ENCODE measurements around the gene HYOU1. TPM values are rescaled to one million over a fixed set of nuclear protein-coding genes. Genes with fewer than 3 reads are reported as not detected.
A peak's percentile ranks its signal among the peaks of the same experiment; 100 is the strongest.

The HYOU1 gene
- total and polyA plus RNA-seq, 2 experiments from 2014 or later, result 48.2 to 229 TPM

GRCh38 chr11:119091966-119092879 is 35.2 kb upstream of the HYOU1 start:
- H3K27ac Mint-ChIP-seq, result peak overlapping the region; percentile 56; the same call in 1 of the 2 replicates
- Histone ChIP-seq H3K27ac (ENCODE audit: low read depth) (peak overlapping the region; percentile 76), H3K36me3 (ENCODE audit: insufficient read depth) (peaks cover 10% of the 10 kb centered on the region), H3F3A (replicated peaks; ENCODE audit: low read depth) (peaks cover 40% of the 10 kb centered on the region), H3K4me3 (peak overlapping the region; percentile 96), H3K4me1 (ENCODE audit: insufficient read depth) (peaks cover 14% of the 10 kb centered on the region; the same call in 1 of the 2 replicates), H3K4me2 (peak overlapping the region; percentile 100), H4K20me1 (replicated peaks; ENCODE audit: insufficient read depth) (peaks cover 29% of the 10 kb centered on the region; the same call in 1 of the 2 replicates), H3K79me2 (replicated peaks; ENCODE audit: insufficient read depth) (peaks cover 34% of the 10 kb centered on the region), H3K27me3 (ENCODE audit: insufficient read depth) (no peaks in the 10 kb centered on the region), H2AFZ (no peak overlapping the region), H3K9me2 (ENCODE audit: insufficient read depth) (no peaks in the 10 kb centered on the region)
- H3K9me3 Mint-ChIP-seq, result no peaks in the 10 kb centered on the region; the same call in 2 of the 3 replicates
- H3K27me3 Mint-ChIP-seq (ENCODE audit: insufficient read depth, low read depth, poor library complexity), result peaks cover 28% of the 10 kb centered on the region
- DNase-seq (ENCODE audit: low spot score) (no peak), ATAC-seq (no peak)
- H3K4me1 Mint-ChIP-seq, result peaks cover 10% of the 10 kb centered on the region
- no peak for TF ChIP-seq EZH2 (IDR thresholded peaks at IDR 0.05; ENCODE audit: low read depth, unreplicated experiment)
- no peak for TF ChIP-seq NANOG (IDR thresholded peaks at IDR 0.05; ENCODE audit: borderline replicate concordance)
- TF ChIP-seq POLR2AphosphoS5 (IDR thresholded peaks at IDR 0.05; ENCODE audit: low read depth), result no peak; the same call in 1 of the 2 replicates
- TF ChIP-seq EZH2phosphoT487 (IDR thresholded peaks at IDR 0.05; ENCODE audit: unreplicated experiment), result no peak
- TF ChIP-seq JUNB (IDR thresholded peaks at IDR 0.05; ENCODE audit: unreplicated experiment), result no peak
- TF ChIP-seq, protein P1, sequence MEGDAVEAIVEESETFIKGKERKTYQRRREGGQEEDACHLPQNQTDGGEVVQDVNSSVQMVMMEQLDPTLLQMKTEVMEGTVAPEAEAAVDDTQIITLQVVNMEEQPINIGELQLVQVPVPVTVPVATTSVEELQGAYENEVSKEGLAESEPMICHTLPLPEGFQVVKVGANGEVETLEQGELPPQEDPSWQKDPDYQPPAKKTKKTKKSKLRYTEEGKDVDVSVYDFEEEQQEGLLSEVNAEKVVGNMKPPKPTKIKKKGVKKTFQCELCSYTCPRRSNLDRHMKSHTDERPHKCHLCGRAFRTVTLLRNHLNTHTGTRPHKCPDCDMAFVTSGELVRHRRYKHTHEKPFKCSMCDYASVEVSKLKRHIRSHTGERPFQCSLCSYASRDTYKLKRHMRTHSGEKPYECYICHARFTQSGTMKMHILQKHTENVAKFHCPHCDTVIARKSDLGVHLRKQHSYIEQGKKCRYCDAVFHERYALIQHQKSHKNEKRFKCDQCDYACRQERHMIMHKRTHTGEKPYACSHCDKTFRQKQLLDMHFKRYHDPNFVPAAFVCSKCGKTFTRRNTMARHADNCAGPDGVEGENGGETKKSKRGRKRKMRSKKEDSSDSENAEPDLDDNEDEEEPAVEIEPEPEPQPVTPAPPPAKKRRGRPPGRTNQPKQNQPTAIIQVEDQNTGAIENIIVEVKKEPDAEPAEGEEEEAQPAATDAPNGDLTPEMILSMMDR (conservative IDR thresholded peaks at IDR 0.05; ENCODE audit: low read depth in 2 of 2), result no peak
- no peak for TF ChIP-seq ZNF331 (CRISPR knock-in tag; IDR thresholded peaks at IDR 0.05; ENCODE audit: low read depth)
- no peak for TF ChIP-seq ETS1 (IDR thresholded peaks at IDR 0.05)
- TF ChIP-seq, protein P2, sequence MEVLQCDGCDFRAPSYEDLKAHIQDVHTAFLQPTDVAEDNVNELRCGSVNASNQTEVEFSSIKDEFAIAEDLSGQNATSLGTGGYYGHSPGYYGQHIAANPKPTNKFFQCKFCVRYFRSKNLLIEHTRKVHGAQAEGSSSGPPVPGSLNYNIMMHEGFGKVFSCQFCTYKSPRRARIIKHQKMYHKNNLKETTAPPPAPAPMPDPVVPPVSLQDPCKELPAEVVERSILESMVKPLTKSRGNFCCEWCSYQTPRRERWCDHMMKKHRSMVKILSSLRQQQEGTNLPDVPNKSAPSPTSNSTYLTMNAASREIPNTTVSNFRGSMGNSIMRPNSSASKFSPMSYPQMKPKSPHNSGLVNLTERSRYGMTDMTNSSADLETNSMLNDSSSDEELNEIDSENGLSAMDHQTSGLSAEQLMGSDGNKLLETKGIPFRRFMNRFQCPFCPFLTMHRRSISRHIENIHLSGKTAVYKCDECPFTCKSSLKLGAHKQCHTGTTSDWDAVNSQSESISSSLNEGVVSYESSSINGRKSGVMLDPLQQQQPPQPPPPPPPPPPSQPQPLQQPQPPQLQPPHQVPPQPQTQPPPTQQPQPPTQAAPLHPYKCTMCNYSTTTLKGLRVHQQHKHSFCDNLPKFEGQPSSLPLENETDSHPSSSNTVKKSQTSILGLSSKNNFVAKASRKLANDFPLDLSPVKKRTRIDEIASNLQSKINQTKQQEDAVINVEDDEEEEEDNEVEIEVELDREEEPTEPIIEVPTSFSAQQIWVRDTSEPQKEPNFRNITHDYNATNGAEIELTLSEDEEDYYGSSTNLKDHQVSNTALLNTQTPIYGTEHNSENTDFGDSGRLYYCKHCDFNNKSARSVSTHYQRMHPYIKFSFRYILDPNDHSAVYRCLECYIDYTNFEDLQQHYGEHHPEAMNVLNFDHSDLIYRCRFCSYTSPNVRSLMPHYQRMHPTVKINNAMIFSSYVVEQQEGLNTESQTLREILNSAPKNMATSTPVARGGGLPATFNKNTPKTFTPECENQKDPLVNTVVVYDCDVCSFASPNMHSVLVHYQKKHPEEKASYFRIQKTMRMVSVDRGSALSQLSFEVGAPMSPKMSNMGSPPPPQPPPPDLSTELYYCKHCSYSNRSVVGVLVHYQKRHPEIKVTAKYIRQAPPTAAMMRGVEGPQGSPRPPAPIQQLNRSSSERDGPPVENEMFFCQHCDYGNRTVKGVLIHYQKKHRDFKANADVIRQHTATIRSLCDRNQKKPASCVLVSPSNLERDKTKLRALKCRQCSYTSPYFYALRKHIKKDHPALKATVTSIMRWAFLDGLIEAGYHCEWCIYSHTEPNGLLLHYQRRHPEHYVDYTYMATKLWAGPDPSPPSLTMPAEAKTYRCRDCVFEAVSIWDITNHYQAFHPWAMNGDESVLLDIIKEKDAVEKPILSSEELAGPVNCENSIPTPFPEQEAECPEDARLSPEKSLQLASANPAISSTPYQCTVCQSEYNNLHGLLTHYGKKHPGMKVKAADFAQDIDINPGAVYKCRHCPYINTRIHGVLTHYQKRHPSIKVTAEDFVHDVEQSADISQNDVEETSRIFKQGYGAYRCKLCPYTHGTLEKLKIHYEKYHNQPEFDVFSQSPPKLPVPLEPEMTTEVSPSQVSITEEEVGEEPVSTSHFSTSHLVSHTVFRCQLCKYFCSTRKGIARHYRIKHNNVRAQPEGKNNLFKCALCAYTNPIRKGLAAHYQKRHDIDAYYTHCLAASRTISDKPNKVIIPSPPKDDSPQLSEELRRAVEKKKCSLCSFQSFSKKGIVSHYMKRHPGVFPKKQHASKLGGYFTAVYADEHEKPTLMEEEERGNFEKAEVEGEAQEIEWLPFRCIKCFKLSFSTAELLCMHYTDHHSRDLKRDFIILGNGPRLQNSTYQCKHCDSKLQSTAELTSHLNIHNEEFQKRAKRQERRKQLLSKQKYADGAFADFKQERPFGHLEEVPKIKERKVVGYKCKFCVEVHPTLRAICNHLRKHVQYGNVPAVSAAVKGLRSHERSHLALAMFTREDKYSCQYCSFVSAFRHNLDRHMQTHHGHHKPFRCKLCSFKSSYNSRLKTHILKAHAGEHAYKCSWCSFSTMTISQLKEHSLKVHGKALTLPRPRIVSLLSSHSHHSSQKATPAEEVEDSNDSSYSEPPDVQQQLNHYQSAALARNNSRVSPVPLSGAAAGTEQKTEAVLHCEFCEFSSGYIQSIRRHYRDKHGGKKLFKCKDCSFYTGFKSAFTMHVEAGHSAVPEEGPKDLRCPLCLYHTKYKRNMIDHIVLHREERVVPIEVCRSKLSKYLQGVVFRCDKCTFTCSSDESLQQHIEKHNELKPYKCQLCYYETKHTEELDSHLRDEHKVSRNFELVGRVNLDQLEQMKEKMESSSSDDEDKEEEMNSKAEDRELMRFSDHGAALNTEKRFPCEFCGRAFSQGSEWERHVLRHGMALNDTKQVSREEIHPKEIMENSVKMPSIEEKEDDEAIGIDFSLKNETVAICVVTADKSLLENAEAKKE (CRISPR knock-in tag; IDR thresholded peaks at IDR 0.05), result no peak
- TF ChIP-seq, protein P3, sequence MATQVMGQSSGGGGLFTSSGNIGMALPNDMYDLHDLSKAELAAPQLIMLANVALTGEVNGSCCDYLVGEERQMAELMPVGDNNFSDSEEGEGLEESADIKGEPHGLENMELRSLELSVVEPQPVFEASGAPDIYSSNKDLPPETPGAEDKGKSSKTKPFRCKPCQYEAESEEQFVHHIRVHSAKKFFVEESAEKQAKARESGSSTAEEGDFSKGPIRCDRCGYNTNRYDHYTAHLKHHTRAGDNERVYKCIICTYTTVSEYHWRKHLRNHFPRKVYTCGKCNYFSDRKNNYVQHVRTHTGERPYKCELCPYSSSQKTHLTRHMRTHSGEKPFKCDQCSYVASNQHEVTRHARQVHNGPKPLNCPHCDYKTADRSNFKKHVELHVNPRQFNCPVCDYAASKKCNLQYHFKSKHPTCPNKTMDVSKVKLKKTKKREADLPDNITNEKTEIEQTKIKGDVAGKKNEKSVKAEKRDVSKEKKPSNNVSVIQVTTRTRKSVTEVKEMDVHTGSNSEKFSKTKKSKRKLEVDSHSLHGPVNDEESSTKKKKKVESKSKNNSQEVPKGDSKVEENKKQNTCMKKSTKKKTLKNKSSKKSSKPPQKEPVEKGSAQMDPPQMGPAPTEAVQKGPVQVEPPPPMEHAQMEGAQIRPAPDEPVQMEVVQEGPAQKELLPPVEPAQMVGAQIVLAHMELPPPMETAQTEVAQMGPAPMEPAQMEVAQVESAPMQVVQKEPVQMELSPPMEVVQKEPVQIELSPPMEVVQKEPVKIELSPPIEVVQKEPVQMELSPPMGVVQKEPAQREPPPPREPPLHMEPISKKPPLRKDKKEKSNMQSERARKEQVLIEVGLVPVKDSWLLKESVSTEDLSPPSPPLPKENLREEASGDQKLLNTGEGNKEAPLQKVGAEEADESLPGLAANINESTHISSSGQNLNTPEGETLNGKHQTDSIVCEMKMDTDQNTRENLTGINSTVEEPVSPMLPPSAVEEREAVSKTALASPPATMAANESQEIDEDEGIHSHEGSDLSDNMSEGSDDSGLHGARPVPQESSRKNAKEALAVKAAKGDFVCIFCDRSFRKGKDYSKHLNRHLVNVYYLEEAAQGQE (IDR thresholded peaks at IDR 0.05; ENCODE audit: unreplicated experiment), result no peak
- no peak for TF ChIP-seq STAT1 (IDR thresholded peaks at IDR 0.05; ENCODE audit: unreplicated experiment)
- no peak for TF ChIP-seq CREB1 (CRISPR knock-in tag; IDR thresholded peaks at IDR 0.05; ENCODE audit: low read depth)
- TF ChIP-seq ZNF114 (CRISPR knock-in tag; IDR thresholded peaks at IDR 0.05), result no peak
- peaks cover 65% of the 10 kb centered on the region for H3K36me3 Mint-ChIP-seq (ENCODE audit: low read depth)
- H3K4me3 Mint-ChIP-seq, result peak overlapping the region; percentile 96
